ENCODE data around the gene ZBTB20.

The ZBTB20 gene

DNA sequence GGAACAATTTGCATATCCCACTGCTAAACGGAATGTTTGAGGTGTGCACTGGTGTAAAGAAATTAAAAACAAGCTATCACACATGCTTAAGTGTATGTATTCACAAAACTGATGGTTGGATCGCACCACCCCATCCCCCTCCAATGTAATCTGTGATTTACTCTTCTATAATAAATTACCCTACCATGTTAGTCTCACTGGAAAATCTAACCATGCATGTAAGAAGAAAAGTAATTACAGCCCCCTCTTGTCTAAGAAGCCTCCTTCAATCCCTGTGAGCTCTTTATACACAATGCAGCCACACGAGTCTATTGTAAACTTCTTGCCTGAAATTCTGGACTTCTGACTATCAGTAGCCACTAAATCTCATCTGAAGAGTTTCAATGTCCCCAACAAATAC, 173.6 kb downstream of the ZBTB20 start:
- H4K20me1 ChIP-seq (ENCODE audit: low read depth, low read length): no peaks in the 10 kb centered on the region
- H3K9me3 ChIP-seq (ENCODE audit: insufficient read depth, low read length): no peaks in the 10 kb centered on the region
- H3K27ac ChIP-seq (ENCODE audit: low read depth, low read length): no peak overlapping the region
- no peaks in the 10 kb centered on the region for H3K27me3 ChIP-seq (ENCODE audit: low read length)
- TF ChIP-seq, protein P1, sequence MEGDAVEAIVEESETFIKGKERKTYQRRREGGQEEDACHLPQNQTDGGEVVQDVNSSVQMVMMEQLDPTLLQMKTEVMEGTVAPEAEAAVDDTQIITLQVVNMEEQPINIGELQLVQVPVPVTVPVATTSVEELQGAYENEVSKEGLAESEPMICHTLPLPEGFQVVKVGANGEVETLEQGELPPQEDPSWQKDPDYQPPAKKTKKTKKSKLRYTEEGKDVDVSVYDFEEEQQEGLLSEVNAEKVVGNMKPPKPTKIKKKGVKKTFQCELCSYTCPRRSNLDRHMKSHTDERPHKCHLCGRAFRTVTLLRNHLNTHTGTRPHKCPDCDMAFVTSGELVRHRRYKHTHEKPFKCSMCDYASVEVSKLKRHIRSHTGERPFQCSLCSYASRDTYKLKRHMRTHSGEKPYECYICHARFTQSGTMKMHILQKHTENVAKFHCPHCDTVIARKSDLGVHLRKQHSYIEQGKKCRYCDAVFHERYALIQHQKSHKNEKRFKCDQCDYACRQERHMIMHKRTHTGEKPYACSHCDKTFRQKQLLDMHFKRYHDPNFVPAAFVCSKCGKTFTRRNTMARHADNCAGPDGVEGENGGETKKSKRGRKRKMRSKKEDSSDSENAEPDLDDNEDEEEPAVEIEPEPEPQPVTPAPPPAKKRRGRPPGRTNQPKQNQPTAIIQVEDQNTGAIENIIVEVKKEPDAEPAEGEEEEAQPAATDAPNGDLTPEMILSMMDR (IDR thresholded peaks at IDR 0.05; ENCODE audit: insufficient read depth, low read length, poor library complexity, severe bottlenecking): no peak
- TF ChIP-seq EZH2phosphoT487 (conservative IDR thresholded peaks at IDR 0.05; ENCODE audit: low read length): no peak
- no peak overlapping the region for H3K4me3 ChIP-seq (ENCODE audit: insufficient read depth, low read length, poor library complexity, severe bottlenecking)
- no peak overlapping the region for H3K4me2 ChIP-seq (ENCODE audit: low read depth, low read length, poor library complexity, severe bottlenecking)
- H3K9ac ChIP-seq (ENCODE audit: low read length): no peak overlapping the region
- H3K9me2 ChIP-seq (replicated peaks; ENCODE audit: insufficient read depth, low read length): no peaks in the 10 kb centered on the region
- H3K79me2 ChIP-seq (ENCODE audit: insufficient read depth, low read length): no peaks in the 10 kb centered on the region
- H2AFZ ChIP-seq (ENCODE audit: low read depth, low read length, severe bottlenecking): no peak overlapping the region
- H3K36me3 ChIP-seq (ENCODE audit: low read length): no peaks in the 10 kb centered on the region
- no peaks in the 10 kb centered on the region for H3F3A ChIP-seq (ENCODE audit: insufficient read depth)

DNA sequence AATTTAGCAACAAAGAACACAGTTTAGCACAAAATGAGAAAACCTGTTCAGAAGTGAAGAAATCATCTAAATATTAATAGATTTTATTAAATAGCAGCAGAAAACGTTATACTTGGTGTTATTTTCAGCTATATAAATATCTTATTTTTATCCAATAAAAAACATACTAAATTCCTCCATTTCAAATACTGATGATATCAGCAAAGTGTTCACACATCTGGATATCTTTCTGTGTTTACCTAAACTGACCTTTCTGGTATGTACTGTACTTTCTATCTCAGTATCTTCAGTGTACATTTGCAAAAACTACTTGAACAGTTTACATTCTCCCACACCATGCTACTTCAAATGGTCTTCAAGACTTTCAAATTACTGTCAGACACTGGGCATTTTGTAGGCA, 179.9 kb downstream of the ZBTB20 start:
- Histone ChIP-seq H3K9me2 (replicated peaks; ENCODE audit: insufficient read depth, low read length) (no peaks in the 10 kb centered on the region), H3F3A (ENCODE audit: insufficient read depth) (no peaks in the 10 kb centered on the region), H3K4me2 (ENCODE audit: low read depth, low read length, poor library complexity, severe bottlenecking) (no peak overlapping the region), H3K27me3 (ENCODE audit: low read length) (no peaks in the 10 kb centered on the region), H3K9ac (ENCODE audit: low read length) (no peak overlapping the region), H3K27ac (ENCODE audit: low read depth, low read length) (no peak overlapping the region), H4K20me1 (ENCODE audit: low read depth, low read length) (no peaks in the 10 kb centered on the region), H3K79me2 (ENCODE audit: insufficient read depth, low read length) (no peaks in the 10 kb centered on the region), H3K36me3 (ENCODE audit: low read length) (no peaks in the 10 kb centered on the region), H3K4me3 (ENCODE audit: insufficient read depth, low read length, poor library complexity, severe bottlenecking) (no peak overlapping the region), H2AFZ (ENCODE audit: low read depth, low read length, severe bottlenecking) (no peak overlapping the region), H3K9me3 (ENCODE audit: insufficient read depth, low read length) (no peaks in the 10 kb centered on the region)
- TF ChIP-seq, protein P1 (IDR thresholded peaks at IDR 0.05; ENCODE audit: insufficient read depth, low read length, poor library complexity, severe bottlenecking): no peak
- TF ChIP-seq EZH2phosphoT487 (conservative IDR thresholded peaks at IDR 0.05; ENCODE audit: low read length): no peak

DNA sequence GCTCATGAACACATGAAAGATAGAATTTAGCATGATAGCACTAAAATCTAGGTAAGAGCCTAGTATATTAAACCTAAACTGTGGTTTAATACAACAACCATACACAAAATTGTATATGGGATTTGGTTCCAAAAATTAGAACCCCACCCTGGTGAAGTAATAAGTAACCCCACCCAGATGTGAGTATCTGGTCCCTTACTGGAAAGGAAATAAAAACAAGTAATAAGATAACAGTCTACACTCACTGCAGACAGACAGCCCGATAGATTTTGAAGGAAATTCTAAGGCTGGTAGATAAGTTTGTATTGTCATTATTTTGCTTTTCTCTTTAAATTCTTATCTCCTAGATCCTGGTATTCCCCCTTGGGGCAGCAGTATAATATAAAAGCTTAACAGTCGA, 184.9 kb downstream of the ZBTB20 start:
- Histone ChIP-seq H3K4me2 (ENCODE audit: low read depth, low read length, poor library complexity, severe bottlenecking) (no peak overlapping the region), H3K27me3 (ENCODE audit: low read length) (no peaks in the 10 kb centered on the region), H3K9me2 (replicated peaks; ENCODE audit: insufficient read depth, low read length) (no peaks in the 10 kb centered on the region), H3K4me3 (ENCODE audit: insufficient read depth, low read length, poor library complexity, severe bottlenecking) (no peak overlapping the region), H3K79me2 (ENCODE audit: insufficient read depth, low read length) (no peaks in the 10 kb centered on the region), H2AFZ (ENCODE audit: low read depth, low read length, severe bottlenecking) (no peak overlapping the region), H3K9ac (ENCODE audit: low read length) (no peak overlapping the region), H3F3A (ENCODE audit: insufficient read depth) (no peaks in the 10 kb centered on the region), H4K20me1 (ENCODE audit: low read depth, low read length) (no peaks in the 10 kb centered on the region), H3K9me3 (ENCODE audit: insufficient read depth, low read length) (no peaks in the 10 kb centered on the region), H3K36me3 (ENCODE audit: low read length) (no peaks in the 10 kb centered on the region), H3K27ac (ENCODE audit: low read depth, low read length) (no peak overlapping the region)
- TF ChIP-seq EZH2phosphoT487 (conservative IDR thresholded peaks at IDR 0.05; ENCODE audit: low read length): no peak
- TF ChIP-seq, protein P1 (IDR thresholded peaks at IDR 0.05; ENCODE audit: insufficient read depth, low read length, poor library complexity, severe bottlenecking): no peak

Measured in SU-DHL-6 (cell line).